ENCODE measurements around the gene GTF2H2C. TPM values are rescaled to one million over a fixed set of nuclear protein-coding genes. Genes with fewer than 3 reads are reported as not detected.

Gene GTF2H2C
- polyA plus RNA-seq, 1 donor from 2014 or later = 20.5 TPM

GRCh38 chr5:69519285-69519684 lies 40.7 kb upstream of the GTF2H2C start:
- Histone ChIP-seq H3K9me2 (ENCODE audit: insufficient read depth, low read length) (no peaks in the 10 kb centered on the region), H3K4me2 (ENCODE audit: low read length) (no peak overlapping the region), H3K9me3 (ENCODE audit: low read length) (no peaks in the 10 kb centered on the region), H3F3A (ENCODE audit: insufficient read depth, low read length, poor library complexity, severe bottlenecking) (no peaks in the 10 kb centered on the region), H3K36me3 (ENCODE audit: insufficient read depth, low read length) (no peaks in the 10 kb centered on the region), H3K4me3 (ENCODE audit: low read length) (no peak overlapping the region), H4K20me1 (ENCODE audit: insufficient read depth) (no peaks in the 10 kb centered on the region), H3K9ac (ENCODE audit: low read length) (no peak overlapping the region), H2AFZ (ENCODE audit: low read depth, low read length) (no peak overlapping the region), H3K79me2 (replicated peaks; ENCODE audit: insufficient read depth, low read length) (no peaks in the 10 kb centered on the region), H3K27me3 (ENCODE audit: insufficient read depth, low read depth, low read length) (no peaks in the 10 kb centered on the region), H3K27ac (ENCODE audit: low read length) (no peak overlapping the region)
- TF ChIP-seq TAF1 (IDR thresholded peaks at IDR 0.05; ENCODE audit: low read depth) = no peak
- TF ChIP-seq, protein P1, sequence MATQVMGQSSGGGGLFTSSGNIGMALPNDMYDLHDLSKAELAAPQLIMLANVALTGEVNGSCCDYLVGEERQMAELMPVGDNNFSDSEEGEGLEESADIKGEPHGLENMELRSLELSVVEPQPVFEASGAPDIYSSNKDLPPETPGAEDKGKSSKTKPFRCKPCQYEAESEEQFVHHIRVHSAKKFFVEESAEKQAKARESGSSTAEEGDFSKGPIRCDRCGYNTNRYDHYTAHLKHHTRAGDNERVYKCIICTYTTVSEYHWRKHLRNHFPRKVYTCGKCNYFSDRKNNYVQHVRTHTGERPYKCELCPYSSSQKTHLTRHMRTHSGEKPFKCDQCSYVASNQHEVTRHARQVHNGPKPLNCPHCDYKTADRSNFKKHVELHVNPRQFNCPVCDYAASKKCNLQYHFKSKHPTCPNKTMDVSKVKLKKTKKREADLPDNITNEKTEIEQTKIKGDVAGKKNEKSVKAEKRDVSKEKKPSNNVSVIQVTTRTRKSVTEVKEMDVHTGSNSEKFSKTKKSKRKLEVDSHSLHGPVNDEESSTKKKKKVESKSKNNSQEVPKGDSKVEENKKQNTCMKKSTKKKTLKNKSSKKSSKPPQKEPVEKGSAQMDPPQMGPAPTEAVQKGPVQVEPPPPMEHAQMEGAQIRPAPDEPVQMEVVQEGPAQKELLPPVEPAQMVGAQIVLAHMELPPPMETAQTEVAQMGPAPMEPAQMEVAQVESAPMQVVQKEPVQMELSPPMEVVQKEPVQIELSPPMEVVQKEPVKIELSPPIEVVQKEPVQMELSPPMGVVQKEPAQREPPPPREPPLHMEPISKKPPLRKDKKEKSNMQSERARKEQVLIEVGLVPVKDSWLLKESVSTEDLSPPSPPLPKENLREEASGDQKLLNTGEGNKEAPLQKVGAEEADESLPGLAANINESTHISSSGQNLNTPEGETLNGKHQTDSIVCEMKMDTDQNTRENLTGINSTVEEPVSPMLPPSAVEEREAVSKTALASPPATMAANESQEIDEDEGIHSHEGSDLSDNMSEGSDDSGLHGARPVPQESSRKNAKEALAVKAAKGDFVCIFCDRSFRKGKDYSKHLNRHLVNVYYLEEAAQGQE (IDR thresholded peaks at IDR 0.05; ENCODE audit: borderline replicate concordance) = no peak
- no peak for TF ChIP-seq EZH2 (IDR thresholded peaks at IDR 0.05; ENCODE audit: borderline replicate concordance, insufficient read depth, low read length, poor library complexity, severe bottlenecking)
- no peak for TF ChIP-seq SMC3 (conservative IDR thresholded peaks at IDR 0.05; ENCODE audit: poor library complexity)
- TF ChIP-seq RAD21 (conservative IDR thresholded peaks at IDR 0.05) = no peak
- no peak for TF ChIP-seq EP300 (conservative IDR thresholded peaks at IDR 0.05; ENCODE audit: poor library complexity, severe bottlenecking)
- no peak for TF ChIP-seq POLR2AphosphoS5 (IDR thresholded peaks at IDR 0.05)
- TF ChIP-seq, protein P2, sequence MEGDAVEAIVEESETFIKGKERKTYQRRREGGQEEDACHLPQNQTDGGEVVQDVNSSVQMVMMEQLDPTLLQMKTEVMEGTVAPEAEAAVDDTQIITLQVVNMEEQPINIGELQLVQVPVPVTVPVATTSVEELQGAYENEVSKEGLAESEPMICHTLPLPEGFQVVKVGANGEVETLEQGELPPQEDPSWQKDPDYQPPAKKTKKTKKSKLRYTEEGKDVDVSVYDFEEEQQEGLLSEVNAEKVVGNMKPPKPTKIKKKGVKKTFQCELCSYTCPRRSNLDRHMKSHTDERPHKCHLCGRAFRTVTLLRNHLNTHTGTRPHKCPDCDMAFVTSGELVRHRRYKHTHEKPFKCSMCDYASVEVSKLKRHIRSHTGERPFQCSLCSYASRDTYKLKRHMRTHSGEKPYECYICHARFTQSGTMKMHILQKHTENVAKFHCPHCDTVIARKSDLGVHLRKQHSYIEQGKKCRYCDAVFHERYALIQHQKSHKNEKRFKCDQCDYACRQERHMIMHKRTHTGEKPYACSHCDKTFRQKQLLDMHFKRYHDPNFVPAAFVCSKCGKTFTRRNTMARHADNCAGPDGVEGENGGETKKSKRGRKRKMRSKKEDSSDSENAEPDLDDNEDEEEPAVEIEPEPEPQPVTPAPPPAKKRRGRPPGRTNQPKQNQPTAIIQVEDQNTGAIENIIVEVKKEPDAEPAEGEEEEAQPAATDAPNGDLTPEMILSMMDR (IDR thresholded peaks at IDR 0.05; ENCODE audit: poor library complexity, severe bottlenecking) = no peak
- TF ChIP-seq MXI1 (conservative IDR thresholded peaks at IDR 0.05; ENCODE audit: poor library complexity, severe bottlenecking) = no peak

- no peaks in the 10 kb centered on the region for H3K79me2 ChIP-seq (replicated peaks; ENCODE audit: insufficient read depth, low read length)
- H3K27ac ChIP-seq (ENCODE audit: low read length) = no peak overlapping the region
- TF ChIP-seq POLR2AphosphoS5 (IDR thresholded peaks at IDR 0.05) = no peak
- no peak for TF ChIP-seq TAF1 (IDR thresholded peaks at IDR 0.05; ENCODE audit: low read depth)
- no peak for TF ChIP-seq RAD21 (conservative IDR thresholded peaks at IDR 0.05)
- TF ChIP-seq, protein P1 (IDR thresholded peaks at IDR 0.05; ENCODE audit: borderline replicate concordance) = no peak
- no peak for TF ChIP-seq MXI1 (conservative IDR thresholded peaks at IDR 0.05; ENCODE audit: poor library complexity, severe bottlenecking)
- TF ChIP-seq EP300 (conservative IDR thresholded peaks at IDR 0.05; ENCODE audit: poor library complexity, severe bottlenecking) = no peak
- TF ChIP-seq, protein P2 (IDR thresholded peaks at IDR 0.05; ENCODE audit: poor library complexity, severe bottlenecking) = no peak
- no peak for TF ChIP-seq SMC3 (conservative IDR thresholded peaks at IDR 0.05; ENCODE audit: poor library complexity)
- no peak for TF ChIP-seq EZH2 (IDR thresholded peaks at IDR 0.05; ENCODE audit: borderline replicate concordance, insufficient read depth, low read length, poor library complexity, severe bottlenecking)
- H3K27me3 ChIP-seq (ENCODE audit: insufficient read depth, low read depth, low read length) = no peaks in the 10 kb centered on the region
- H3K9ac ChIP-seq (ENCODE audit: low read length) = no peak overlapping the region
- no peaks in the 10 kb centered on the region for H4K20me1 ChIP-seq (ENCODE audit: insufficient read depth)
- no peak overlapping the region for H2AFZ ChIP-seq (ENCODE audit: low read depth, low read length)
- H3K4me2 ChIP-seq (ENCODE audit: low read length) = no peak overlapping the region
- no peak overlapping the region for H3K4me3 ChIP-seq (ENCODE audit: low read length)
- no peaks in the 10 kb centered on the region for H3K9me3 ChIP-seq (ENCODE audit: low read length)
- no peaks in the 10 kb centered on the region for H3F3A ChIP-seq (ENCODE audit: insufficient read depth, low read length, poor library complexity, severe bottlenecking)
- H3K9me2 ChIP-seq (ENCODE audit: insufficient read depth, low read length) = no peaks in the 10 kb centered on the region
- H3K36me3 ChIP-seq (ENCODE audit: insufficient read depth, low read length) = no peaks in the 10 kb centered on the region
Observed at GRCh38 chr5:69522035-69522434, 38.0 kb upstream of the GTF2H2C start.

Data from neural cell (in vitro differentiated cells).